Measurements from ENCODE around the gene USH1C.

- TF ChIP-seq, protein P1, sequence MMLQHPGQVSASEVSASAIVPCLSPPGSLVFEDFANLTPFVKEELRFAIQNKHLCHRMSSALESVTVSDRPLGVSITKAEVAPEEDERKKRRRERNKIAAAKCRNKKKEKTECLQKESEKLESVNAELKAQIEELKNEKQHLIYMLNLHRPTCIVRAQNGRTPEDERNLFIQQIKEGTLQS (IDR thresholded peaks at IDR 0.05): no peak
- TF ChIP-seq CTCF (IDR thresholded peaks at IDR 0.05; ENCODE audit: low read depth, low read length, missing input control) (no peak), SP1 (IDR thresholded peaks at IDR 0.05) (no peak), REST (IDR thresholded peaks at IDR 0.05) (no peak), MAX (IDR thresholded peaks at IDR 0.05) (no peak), RAD21 (IDR thresholded peaks at IDR 0.05) (no peak), TAF1 (conservative IDR thresholded peaks at IDR 0.05) (no peak)
Measured at GRCh38 chr11:17568944-17569343, 24.7 kb upstream of the USH1C start.
